A673 (cell line): ENCODE measurements around the gene FRRS1L.

Experiments used
- CTCF ChIP-seq: fragments of 300-800, 200-600 bp; sonication (generic); conservative IDR thresholded peaks from 2 replicates; pipeline ENCODE4 v1.5.1; 2017; ENCODE audit warnings: low read depth, mild to moderate bottlenecking, antibody characterized with exemption, low read length, moderate library complexity, mixed read lengths
- EZH2 ChIP-seq: fragments of 200-600 bp; sonication (generic); IDR thresholded peaks from 2 replicates; pipeline ENCODE4 v1.6.1; 2017; ENCODE audit warnings: borderline replicate concordance, low read depth, mild to moderate bottlenecking, mixed read lengths, antibody characterized with exemption, low read length; ENCODE audit not compliant: poor library complexity, severe bottlenecking

GRCh38 chr9:109199676-109200075, 32.6 kb upstream of the FRRS1L start:
- TF ChIP-seq CTCF: no peak
- no peak for TF ChIP-seq EZH2
